Stomach (tissue), 9 donors: ENCODE measurements around the gene GAA. TPM values are rescaled to one million over a fixed set of nuclear protein-coding genes. Genes with fewer than 3 reads are reported as not detected.

Source experiments
- DNase-seq, 2 donors: peaks; one replicate each; pipeline versions ENCODE4 v3.0.0 to v3.0.0-alpha.2; 2013 to 2019
- H3K27ac ChIP-seq, 5 donors: fragments of 200-600 bp in 4 of 5; sonication (generic) in 4 of 5; one replicate each; pipeline ENCODE4 v1.5.1; 2013 to 2019; ENCODE audit warnings: mild to moderate bottlenecking in 1 of 5, moderate library complexity in 1 of 5
- H3K27me3 ChIP-seq, 3 donors: fragments of 200-600 bp; sonication (generic); one replicate each; pipeline ENCODE4 v1.5.1; 2017 to 2019; ENCODE audit warnings: mixed run types in 1 of 3
- H3K36me3 ChIP-seq, 4 donors: fragments of 200-600 bp; sonication (generic); 1 replicate in 3 of 4; 2 replicates in 1 of 4; pipeline ENCODE4 v1.5.1; 2016 to 2019
- H3K4me1 ChIP-seq, 4 donors: fragments of 200-600 bp; sonication (generic); one replicate each; pipeline ENCODE4 v1.5.1; 2016 to 2019
- H3K4me3 ChIP-seq, 4 donors: fragments of 200-600 bp; sonication (generic) in 3 of 4; one replicate each; pipeline ENCODE4 v1.5.1; 2016 to 2019; ENCODE audit warnings: mild to moderate bottlenecking in 1 of 4
- H3K9me3 ChIP-seq, 4 donors: fragments of 200-600 bp; sonication (generic); one replicate each; pipeline ENCODE4 v1.5.1; 2016 to 2019
- EP300 ChIP-seq: sonication (generic); formaldehyde crosslinking; IDR thresholded peaks from one replicate; pipeline ENCODE4 v1.6.1; 2017; ENCODE audit warnings: antibody characterized with exemption
- POLR2A ChIP-seq, 4 donors: fragments of 450-650 bp; IDR thresholded peaks; one replicate each; pipeline ENCODE4 v1.6.1; 2016; ENCODE audit warnings: antibody characterized with exemption in 4 of 4, control low read depth in 2 of 4, mild to moderate bottlenecking in 1 of 4, moderate library complexity in 1 of 4
- POLR2AphosphoS5 ChIP-seq, 3 donors: sonication (generic); formaldehyde crosslinking; IDR thresholded peaks; one replicate each; pipeline ENCODE4 v1.6.1; 2016; ENCODE audit warnings: antibody characterized with exemption in 3 of 3
- WGBS, 5 donors: extraction: QIAGEN DNeasy Blood & Tissue Kit in 3 of 5; methylation state at CpG; one replicate each; pipeline versions ENCODE4 v1.1.5 to v1.1.7; 2013 to 2018; 5-methylcytosine and 5-hydroxymethylcytosine counted together
- intact Hi-C: fragments of 100-400 bp; cut with DNase I; formaldehyde crosslinking; loops from one replicate; pipeline ENCODE4 v1.15.1; 2023; ENCODE audit warnings: low total_unique reads
- polyA plus RNA-seq, 3 donors: library from polyadenylated mRNA; stranded (reverse); fragments of 200-250 nt; gene quantifications; one replicate each; pipeline ENCODE4 v1.2.3, GENCODE V29; 2013
- total RNA-seq, 5 donors: library from RNA; depleted of rRNA; stranded (reverse); fragments of >200 nt; gene quantifications; one replicate each; pipeline versions ENCODE4 v1.1.0 to v1.2.3, GENCODE V29; 2014 to 2016
- TF ChIP-seq, protein P1 (sequence below), 7 experiments: fragments of 450-650 bp in 4 of 7; fragments of 200-600 bp in 3 of 7; sonication (generic) in 3 of 7; IDR thresholded peaks; one replicate each; pipeline ENCODE4 v1.5.1; 2016 to 2019; ENCODE audit warnings: antibody characterized with exemption in 7 of 7, control low read depth in 2 of 7, mild to moderate bottlenecking in 1 of 7
- donor health status: healthy with polysubstance abuse.
- donor health status: Bipolar disorder and iron deficiency.
- donor health status: healthy.

The GAA gene
- total and polyA plus RNA-seq, 8 donors, result 9.6 to 63.4 (median 22.0) TPM

GRCh38 chr17:80160536-80160935 lies 59.2 kb downstream of the GAA start:
- Histone ChIP-seq H3K27ac (no peak overlapping the region), H3K4me1 (no peaks in the 10 kb centered on the region), H3K9me3 (peaks cover 0 to 8% (median 3%) of the 10 kb centered on the region in 4 donors), H3K27me3 (peaks cover 0 to 14% (median 0%) of the 10 kb centered on the region in 3 donors), H3K36me3 (no peaks in the 10 kb centered on the region), H3K4me3 (no peak overlapping the region)
- no peak for DNase-seq
- TF ChIP-seq POLR2AphosphoS5 (IDR thresholded peaks at IDR 0.05), result no peak
- TF ChIP-seq POLR2A (IDR thresholded peaks at IDR 0.05), result no peak
- TF ChIP-seq, protein P1, sequence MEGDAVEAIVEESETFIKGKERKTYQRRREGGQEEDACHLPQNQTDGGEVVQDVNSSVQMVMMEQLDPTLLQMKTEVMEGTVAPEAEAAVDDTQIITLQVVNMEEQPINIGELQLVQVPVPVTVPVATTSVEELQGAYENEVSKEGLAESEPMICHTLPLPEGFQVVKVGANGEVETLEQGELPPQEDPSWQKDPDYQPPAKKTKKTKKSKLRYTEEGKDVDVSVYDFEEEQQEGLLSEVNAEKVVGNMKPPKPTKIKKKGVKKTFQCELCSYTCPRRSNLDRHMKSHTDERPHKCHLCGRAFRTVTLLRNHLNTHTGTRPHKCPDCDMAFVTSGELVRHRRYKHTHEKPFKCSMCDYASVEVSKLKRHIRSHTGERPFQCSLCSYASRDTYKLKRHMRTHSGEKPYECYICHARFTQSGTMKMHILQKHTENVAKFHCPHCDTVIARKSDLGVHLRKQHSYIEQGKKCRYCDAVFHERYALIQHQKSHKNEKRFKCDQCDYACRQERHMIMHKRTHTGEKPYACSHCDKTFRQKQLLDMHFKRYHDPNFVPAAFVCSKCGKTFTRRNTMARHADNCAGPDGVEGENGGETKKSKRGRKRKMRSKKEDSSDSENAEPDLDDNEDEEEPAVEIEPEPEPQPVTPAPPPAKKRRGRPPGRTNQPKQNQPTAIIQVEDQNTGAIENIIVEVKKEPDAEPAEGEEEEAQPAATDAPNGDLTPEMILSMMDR (IDR thresholded peaks at IDR 0.05), result no peak
- TF ChIP-seq EP300, result no peak
- WGBS, 5 donors, result 13 to 37% (median 20%) methylated on average over 3 of the region's 3 CpGs
- intact Hi-C loops, result no loop called here

DNA sequence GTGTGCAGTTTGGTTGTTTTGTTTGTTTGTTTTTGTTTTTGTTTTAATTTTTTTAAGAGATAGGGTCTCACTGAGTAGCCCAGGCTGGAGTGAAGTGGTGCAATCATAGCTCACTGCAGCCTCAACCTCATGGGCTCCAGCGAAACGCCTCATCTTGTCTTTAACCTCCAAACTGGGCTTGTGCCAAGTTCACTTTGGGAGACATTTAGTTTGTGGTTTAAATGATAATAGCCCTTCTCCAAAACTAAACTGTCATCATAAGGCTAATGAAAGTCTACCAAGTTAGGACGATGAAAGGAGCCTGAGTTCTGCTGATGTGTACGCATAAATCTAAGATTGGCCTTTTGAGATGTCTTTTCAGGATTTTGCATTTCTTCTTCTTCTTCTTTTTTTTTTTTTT lies 62.0 kb downstream of the GAA start:
- Histone ChIP-seq H3K36me3 (no peaks in the 10 kb centered on the region), H3K4me1 (no peaks in the 10 kb centered on the region), H3K27ac (no peak overlapping the region), H3K27me3 (peaks cover 0 to 14% (median 0%) of the 10 kb centered on the region in 3 donors), H3K9me3 (no peaks in the 10 kb centered on the region), H3K4me3 (no peak overlapping the region)
- no peak for DNase-seq
- intact Hi-C loops, result no loop called here
- WGBS, 5 donors, result 73 to 89% (median 85%) methylated on average over 4 of the region's 4 CpGs
- TF ChIP-seq POLR2AphosphoS5 (IDR thresholded peaks at IDR 0.05) (no peak), EP300 (no peak), POLR2A (IDR thresholded peaks at IDR 0.05) (no peak)
- TF ChIP-seq, protein P1 (IDR thresholded peaks at IDR 0.05), result no peak

DNA sequence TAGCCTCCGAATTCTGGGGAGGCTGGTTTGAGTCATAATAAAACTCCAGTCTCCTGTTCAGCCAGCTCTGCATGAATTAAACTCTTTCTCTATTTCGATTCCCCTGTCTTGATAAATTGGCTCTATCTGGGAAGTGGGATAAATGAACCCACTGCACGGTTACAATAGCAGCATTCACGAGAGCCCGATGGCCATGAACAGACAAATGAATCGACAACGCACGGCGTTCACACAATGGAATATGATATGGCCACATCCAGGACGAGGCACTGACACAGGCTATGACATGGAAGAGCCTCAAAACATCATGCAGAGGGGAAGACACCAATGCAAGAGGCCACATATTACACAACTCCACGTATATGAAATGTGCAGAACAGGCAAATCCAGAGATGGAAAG lies 62.8 kb downstream of the GAA start:
- TF ChIP-seq, protein P1 (IDR thresholded peaks at IDR 0.05), result no peak
- TF ChIP-seq POLR2A (IDR thresholded peaks at IDR 0.05) (no peak), EP300 (no peak), POLR2AphosphoS5 (IDR thresholded peaks at IDR 0.05) (no peak)
- Histone ChIP-seq H3K27ac (no peak overlapping the region), H3K27me3 (peaks cover 0 to 16% (median 0%) of the 10 kb centered on the region in 3 donors), H3K4me3 (no peak overlapping the region), H3K36me3 (no peaks in the 10 kb centered on the region), H3K9me3 (no peaks in the 10 kb centered on the region), H3K4me1 (no peaks in the 10 kb centered on the region)
- 75 to 87% (median 77%) methylated on average over 11 of the region's 11 CpGs for WGBS, 5 donors
- intact Hi-C loops, result no loop called here
- DNase-seq, result no peak

- Histone ChIP-seq H3K36me3 (no peaks in the 10 kb centered on the region), H3K9me3 (no peaks in the 10 kb centered on the region), H3K27me3 (peaks cover 0 to 14% (median 0%) of the 10 kb centered on the region in 3 donors), H3K4me1 (peaks cover 0 to 6% (median 0%) of the 10 kb centered on the region in 4 donors), H3K27ac (no peak overlapping the region), H3K4me3 (no peak overlapping the region)
- DNase-seq, result peak in 1 of 2 donors; percentile 44
- TF ChIP-seq POLR2A (IDR thresholded peaks at IDR 0.05), result no peak
- TF ChIP-seq, protein P1 (IDR thresholded peaks at IDR 0.05), result no peak
- no peak for TF ChIP-seq POLR2AphosphoS5 (IDR thresholded peaks at IDR 0.05)
- no peak for TF ChIP-seq EP300
- intact Hi-C loops, result no loop called here
- 54 to 81% (median 60%) methylated on average over 6 of the region's 6 CpGs for WGBS, 5 donors
Observed at GRCh38 chr17:80166446-80166845, 65.1 kb downstream of the GAA start.
